Putamen (tissue), 1 donor: Measurements from ENCODE around the gene TJP2.
"Not testable (repeated sequence)": the region's sequence is repeated elsewhere in the genome, so short reads cannot be mapped to it uniquely, and the experiment has no call there.

Experiments used
- DNase-seq: peaks from one replicate; pipeline ENCODE4 v3.0.0-alpha.2; 2016; ENCODE audit warnings: low spot score

The TJP2 gene

DNA sequence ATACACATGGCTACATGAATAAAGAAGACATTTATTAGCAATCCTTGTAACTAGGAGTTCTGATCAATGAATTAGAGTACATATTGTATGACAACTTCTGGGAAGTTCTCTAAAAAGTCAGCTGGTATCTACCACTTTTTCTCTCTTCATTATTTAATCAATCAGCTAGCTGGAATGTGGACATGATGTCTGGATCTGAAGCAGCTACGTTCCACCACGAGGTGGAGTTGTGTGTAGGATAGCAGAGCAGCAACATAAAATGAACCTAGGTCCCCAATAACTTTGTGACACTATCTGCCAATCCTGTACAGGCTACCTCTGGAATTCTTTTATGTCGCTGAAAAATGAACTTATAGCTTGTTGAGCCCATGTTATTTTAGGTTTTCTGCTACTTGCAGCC lies 118.0 kb downstream of the TJP2 start:
- DNase-seq = no peak

GRCh38 chr9:69293156-69293555 lies 119.1 kb downstream of the TJP2 start:
- no peak for DNase-seq

- DNase-seq = no peak
Observed at GRCh38 chr9:69295872-69296552, 121.9 kb downstream of the TJP2 start.

GRCh38 chr9:69297300-69297980 lies 123.4 kb downstream of the TJP2 start:
- DNase-seq = no peak

- DNase-seq = no peak
Observed at GRCh38 chr9:69299315-69299714, 125.2 kb downstream of the TJP2 start.

- no peak for DNase-seq
Observed at GRCh38 chr9:69299826-69300225, 125.7 kb downstream of the TJP2 start.

- DNase-seq = no peak
Observed at GRCh38 chr9:69303331-69303730, 129.3 kb downstream of the TJP2 start.

DNA sequence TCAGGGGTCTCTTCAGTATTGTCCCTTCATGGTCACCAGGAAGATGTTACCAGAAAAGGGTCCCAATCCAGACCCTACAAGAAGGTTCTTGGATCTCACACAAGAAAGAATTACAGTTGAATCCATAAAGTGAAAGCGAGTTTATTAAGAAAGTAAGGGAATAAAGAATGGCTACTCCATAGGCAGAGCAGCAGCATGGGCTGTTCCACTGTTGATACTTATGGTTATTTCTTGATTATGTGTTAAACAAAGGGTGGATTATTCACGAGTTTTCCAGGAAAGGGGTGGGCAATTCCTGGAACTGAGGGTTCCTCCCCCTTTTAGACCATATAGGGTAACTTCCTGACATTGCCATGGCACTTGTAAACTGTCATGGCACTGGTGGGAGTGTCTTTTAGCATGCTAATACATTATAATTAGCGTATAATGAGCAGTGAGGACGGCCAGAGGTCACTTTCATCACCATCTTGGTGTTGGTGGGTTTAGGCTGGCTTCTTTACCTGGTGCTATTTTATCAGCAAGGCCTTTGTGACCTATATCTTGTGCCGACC lies 132.9 kb downstream of the TJP2 start:
- not testable (repeated sequence) for DNase-seq

DNA sequence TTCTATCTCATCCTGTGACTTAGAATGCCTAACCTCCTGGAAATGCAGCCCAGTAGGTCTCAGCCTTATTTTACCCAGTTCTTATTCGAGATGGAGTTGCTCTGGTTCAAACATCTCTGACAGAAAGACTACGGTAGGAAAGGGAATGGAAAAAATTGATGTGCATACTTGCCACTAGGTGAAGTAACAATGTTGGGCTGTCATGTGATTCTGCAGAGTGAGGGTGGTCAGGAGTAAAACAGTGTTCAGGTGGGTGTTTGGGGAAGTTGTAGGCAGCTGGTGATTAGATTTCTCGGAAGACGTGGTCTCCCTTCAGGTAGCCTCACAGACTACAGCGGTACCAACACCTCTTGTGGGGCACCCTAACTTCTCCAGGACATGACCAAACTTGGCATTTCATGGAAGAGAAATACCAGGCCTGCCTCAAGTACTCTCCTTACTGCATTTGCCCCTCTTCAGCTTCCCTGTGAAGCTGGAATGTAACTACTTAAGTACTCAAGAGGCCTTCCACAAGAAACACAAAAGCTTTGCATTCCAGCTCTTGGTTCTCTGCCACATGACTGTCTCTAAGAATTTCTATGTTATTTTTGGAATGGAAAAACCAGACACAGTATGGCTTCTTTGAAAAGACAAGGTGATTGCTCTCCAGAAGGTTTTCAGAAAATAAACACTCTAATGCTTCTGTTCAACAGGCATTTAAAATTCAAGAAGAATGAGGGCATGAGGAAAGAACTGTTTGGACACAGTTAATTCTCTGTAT lies 133.5 kb downstream of the TJP2 start:
- no peak for DNase-seq

DNA sequence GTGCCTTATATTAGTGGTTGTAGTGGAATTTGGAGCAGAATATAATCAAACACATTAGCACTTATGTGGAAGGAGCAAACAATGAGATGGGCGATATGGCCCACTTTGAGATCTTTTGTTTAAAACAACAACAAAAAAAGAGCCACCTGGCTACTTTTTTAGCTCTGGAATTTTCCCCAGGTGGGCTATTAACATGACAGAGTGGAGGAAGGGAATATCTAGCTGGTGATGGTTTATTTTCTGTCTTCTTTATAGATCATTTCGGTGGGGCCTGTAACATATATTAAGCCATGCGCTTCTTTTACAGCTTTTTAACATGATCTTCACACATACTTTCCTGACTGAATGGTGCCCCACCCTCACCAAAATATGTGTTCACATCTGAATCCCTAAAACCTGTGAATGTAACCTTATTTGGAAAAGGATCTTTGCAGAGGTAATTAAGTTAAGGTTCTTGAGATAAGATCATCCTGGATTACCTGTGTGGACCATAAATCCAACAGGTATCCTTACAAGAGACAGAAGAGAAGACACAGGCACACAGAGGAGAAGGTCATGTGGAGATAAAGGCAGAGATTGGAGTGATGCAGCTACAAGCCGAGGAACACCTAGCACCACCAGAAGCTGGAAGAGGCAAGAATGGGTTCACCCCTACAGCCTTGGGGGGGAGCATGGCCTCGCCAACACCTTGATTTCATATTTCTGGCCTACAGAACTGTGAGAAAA lies 134.3 kb downstream of the TJP2 start:
- DNase-seq = no peak

DNA sequence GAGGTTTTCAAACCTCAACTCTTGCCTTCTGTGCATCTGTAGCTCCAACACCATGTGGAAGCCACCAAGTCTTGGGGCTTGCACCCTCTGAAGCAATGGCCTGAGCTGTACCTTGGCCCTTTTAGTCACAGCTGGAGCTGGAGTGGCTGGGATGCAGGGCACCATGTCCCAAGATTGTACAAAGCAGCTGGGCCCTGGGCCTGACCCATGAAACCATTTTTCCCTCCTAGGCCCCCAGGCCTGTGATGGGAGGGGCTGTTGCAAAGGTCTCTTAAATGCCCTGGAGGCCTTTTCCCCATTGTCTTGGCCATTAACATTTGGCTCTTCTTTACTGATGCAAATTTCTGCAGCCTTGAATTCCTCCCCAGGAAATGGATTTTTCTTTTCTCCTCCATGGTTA lies 139.1 kb downstream of the TJP2 start:
- no peak for DNase-seq

- no peak for DNase-seq
Observed at GRCh38 chr9:69314547-69314946, 140.5 kb downstream of the TJP2 start.

DNA sequence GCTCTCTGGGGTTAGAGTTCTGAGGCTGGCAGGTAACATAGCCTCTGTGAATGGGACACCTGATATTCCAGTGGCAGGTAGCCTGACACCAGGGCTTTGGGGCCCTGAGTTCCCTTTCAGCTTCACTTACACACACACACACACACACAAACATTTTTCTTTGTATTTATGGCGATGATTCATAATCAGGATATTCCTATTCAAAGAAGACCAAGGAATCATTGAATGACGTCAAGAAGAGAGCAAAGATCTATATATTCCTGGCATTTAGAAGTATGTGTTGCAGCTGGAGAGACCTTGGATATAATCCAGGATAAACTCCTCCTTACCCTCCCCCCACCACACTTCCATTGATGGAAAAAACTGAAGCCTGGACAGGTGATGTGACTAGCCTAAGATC lies 143.0 kb downstream of the TJP2 start:
- DNase-seq = no peak

GRCh38 chr9:69317894-69318293 lies 143.8 kb downstream of the TJP2 start:
- DNase-seq = no peak

GRCh38 chr9:69319324-69320025 lies 145.4 kb downstream of the TJP2 start:
- no peak for DNase-seq

- DNase-seq = no peak
Observed at GRCh38 chr9:69322256-69322655, 148.2 kb downstream of the TJP2 start.

GRCh38 chr9:69323861-69324260 lies 149.8 kb downstream of the TJP2 start:
- no peak for DNase-seq
